ENCODE measurements around the gene EOGT.
A peak's percentile ranks its signal among the peaks of the same experiment; 100 is the strongest.

EOGT gene

GRCh38 chr3:68958932-68959331 is 54.6 kb downstream of the EOGT start:
- Histone ChIP-seq H3K4me1 (ENCODE audit: insufficient read depth, low read length) (peaks cover 2% of the 10 kb centered on the region; the same call in 1 of the 2 replicates), H3K36me3 (ENCODE audit: insufficient read depth, low read length) (no peaks in the 10 kb centered on the region), H3K9me3 (ENCODE audit: control insufficient read depth, insufficient read depth, low read length) (no peaks in the 10 kb centered on the region), H3K9ac (ENCODE audit: low read depth, low read length) (no peak overlapping the region)

- Histone ChIP-seq H3K9ac (ENCODE audit: low read depth, low read length) (no peak overlapping the region), H3K36me3 (ENCODE audit: insufficient read depth, low read length) (no peaks in the 10 kb centered on the region), H3K9me3 (ENCODE audit: control insufficient read depth, insufficient read depth, low read length) (no peaks in the 10 kb centered on the region), H3K4me1 (ENCODE audit: insufficient read depth, low read length) (peaks cover 5% of the 10 kb centered on the region; the same call in 1 of the 2 replicates)
Measured at GRCh38 chr3:68957895-68958294, 55.6 kb downstream of the EOGT start.

- Histone ChIP-seq H3K4me1 (ENCODE audit: insufficient read depth, low read length) (peaks cover 5% of the 10 kb centered on the region; the same call in 1 of the 2 replicates), H3K9ac (ENCODE audit: low read depth, low read length) (no peak overlapping the region), H3K36me3 (ENCODE audit: insufficient read depth, low read length) (no peaks in the 10 kb centered on the region), H3K9me3 (ENCODE audit: control insufficient read depth, insufficient read depth, low read length) (no peaks in the 10 kb centered on the region)
Measured at GRCh38 chr3:68953816-68954444, 59.6 kb downstream of the EOGT start.

- no peaks in the 10 kb centered on the region for H3K9me3 ChIP-seq (ENCODE audit: control insufficient read depth, insufficient read depth, low read length)
- H3K9ac ChIP-seq (ENCODE audit: low read depth, low read length), result no peak overlapping the region
Measured at GRCh38 chr3:68945225-68945624, 68.3 kb downstream of the EOGT start.

GRCh38 chr3:68943753-68944500 is 69.6 kb downstream of the EOGT start:
- Histone ChIP-seq H3K4me1 (ENCODE audit: insufficient read depth, low read length) (peaks cover 12% of the 10 kb centered on the region; the same call in 1 of the 2 replicates), H3K36me3 (ENCODE audit: insufficient read depth, low read length) (no peaks in the 10 kb centered on the region), H3K9me3 (ENCODE audit: control insufficient read depth, insufficient read depth, low read length) (no peaks in the 10 kb centered on the region), H3K9ac (ENCODE audit: low read depth, low read length) (no peak overlapping the region)

More at GRCh38 chr3:68945225-68945624, 68.3 kb downstream of the EOGT start:
- no peaks in the 10 kb centered on the region for H3K36me3 ChIP-seq (ENCODE audit: insufficient read depth, low read length)
- peaks cover 12% of the 10 kb centered on the region; the same call in 1 of the 2 replicates for H3K4me1 ChIP-seq (ENCODE audit: insufficient read depth, low read length)

GRCh38 chr3:68941055-68941454 is 72.4 kb downstream of the EOGT start:
- Histone ChIP-seq H3K36me3 (ENCODE audit: insufficient read depth, low read length) (no peaks in the 10 kb centered on the region), H3K9me3 (ENCODE audit: control insufficient read depth, insufficient read depth, low read length) (no peaks in the 10 kb centered on the region), H3K4me1 (ENCODE audit: insufficient read depth, low read length) (peaks cover 12% of the 10 kb centered on the region; the same call in 1 of the 2 replicates), H3K9ac (ENCODE audit: low read depth, low read length) (no peak overlapping the region)

- Histone ChIP-seq H3K4me1 (ENCODE audit: insufficient read depth, low read length) (no peaks in the 10 kb centered on the region), H3K9me3 (ENCODE audit: control insufficient read depth, insufficient read depth, low read length) (no peaks in the 10 kb centered on the region), H3K36me3 (ENCODE audit: insufficient read depth, low read length) (no peaks in the 10 kb centered on the region), H3K9ac (ENCODE audit: low read depth, low read length) (no peak overlapping the region)
Measured at GRCh38 chr3:68936856-68937255, 76.6 kb downstream of the EOGT start.

GRCh38 chr3:68935778-68936177 is 77.7 kb downstream of the EOGT start:
- H3K9me3 ChIP-seq (ENCODE audit: control insufficient read depth, insufficient read depth, low read length), result no peaks in the 10 kb centered on the region
- H3K4me1 ChIP-seq (ENCODE audit: insufficient read depth, low read length), result no peaks in the 10 kb centered on the region
- no peaks in the 10 kb centered on the region for H3K36me3 ChIP-seq (ENCODE audit: insufficient read depth, low read length)

GRCh38 chr3:68931406-68932149 is 81.9 kb downstream of the EOGT start:
- H3K36me3 ChIP-seq (ENCODE audit: insufficient read depth, low read length), result no peaks in the 10 kb centered on the region
- no peaks in the 10 kb centered on the region for H3K4me1 ChIP-seq (ENCODE audit: insufficient read depth, low read length)
- H3K9ac ChIP-seq (ENCODE audit: low read depth, low read length), result peak overlapping the region; percentile 76
- no peaks in the 10 kb centered on the region for H3K9me3 ChIP-seq (ENCODE audit: control insufficient read depth, insufficient read depth, low read length)

More at GRCh38 chr3:68935778-68936177, 77.7 kb downstream of the EOGT start:
- H3K9ac ChIP-seq (ENCODE audit: low read depth, low read length), result no peak overlapping the region
